HCT116 (cell line): Measurements from ENCODE around the gene OR52B6. TPM values are rescaled to one million over a fixed set of nuclear protein-coding genes. Genes with fewer than 3 reads are reported as not detected.
A peak's percentile ranks its signal among the peaks of the same experiment; 100 is the strongest.
"Not testable (repeated sequence)": the region's sequence is repeated elsewhere in the genome, so short reads cannot be mapped to it uniquely, and the experiment has no call there.

Experiments used
- ATAC-seq: fragments of 200-7000 bp; cut with Tn5 transposase; 2 replicates; pipeline ENCODE4 v1.9.1; 2020; ENCODE audit warnings: mild to moderate bottlenecking, moderate library complexity
- BruUV-seq: library from RNA; stranded (reverse); fragments of 400-500 nt; replicated peaks from 2 replicates; lab custom pipeline; 2021; lab: Mats Ljungman, UMichigan
- CTCF ChIA-PET: fragments of 300-600 bp; sonication (Branson Sonifier 250); formaldehyde crosslinking; loops from one replicate; lab custom pipeline; 2021; ENCODE audit warnings: antibody characterized with exemption; lab: Charles Lee
- POLR2A ChIA-PET: fragments of 300-600, 350-600 bp; sonication (Branson Sonifier 250); formaldehyde crosslinking; loops from one replicate; lab custom pipeline; 2021; ENCODE audit warnings: antibody characterized with exemption; lab: Charles Lee
- RAD21 ChIA-PET, 2 experiments: fragments of 300-600 bp; sonication (Branson Sonifier 250); formaldehyde crosslinking; loops; one replicate each; lab custom pipeline; 2023; ENCODE audit warnings: low total read pairs in 2 of 2; ENCODE audit not compliant: uncharacterized antibody in 2 of 2, unreplicated experiment in 2 of 2, low non-redundant PET in 1 of 2; lab: Charles Lee
- DNase-seq: peaks from one replicate; pipeline ENCODE4 v3.0.0-alpha.2; 2010; ENCODE audit warnings: low read depth, low spot score
- H2AFZ ChIP-seq: fragments of 200-600 bp; shearing (Covaris generic), sonication (generic); 2 replicates; pipeline ENCODE4 v1.6.1; 2017; ENCODE audit warnings: low read depth, mixed run types, mixed read lengths, antibody characterized with exemption, low read length; ENCODE audit not compliant: poor library complexity, severe bottlenecking
- H3K27ac ChIP-seq: 2 replicates; pipeline ENCODE4 v1.5.1; 2012; ENCODE audit warnings: low read depth, low read length
- H3K27me3 ChIP-seq: fragments of 200-600 bp; sonication (generic); 2 replicates; pipeline ENCODE4 v1.6.1; 2016; ENCODE audit warnings: mixed run types, low read length, mixed read lengths; ENCODE audit not compliant: insufficient read depth
- H3K36me3 ChIP-seq, 2 experiments: fragments of 200-500 bp in 1 of 2; fragments of 200-600 bp in 1 of 2; sonication (Bioruptor generic) in 1 of 2; sonication (generic) in 1 of 2; 2 replicates each; pipeline versions ENCODE4 v1.5.1 to v1.6.1; 2014 to 2016; ENCODE audit warnings: low read length in 2 of 2, inconsistent platforms in 1 of 2, mixed read lengths in 1 of 2, mixed run types in 1 of 2; ENCODE audit not compliant: insufficient read depth in 2 of 2, control insufficient read depth in 1 of 2
- H3K4me1 ChIP-seq, 2 experiments: fragments of 200-600 bp in 1 of 2; sonication (generic) in 1 of 2; 2 replicates each; pipeline versions ENCODE4 v1.5.1 to v1.6.1; 2012 to 2017; ENCODE audit warnings: low read length in 2 of 2, inconsistent platforms in 1 of 2, mild to moderate bottlenecking in 1 of 2, mixed read lengths in 1 of 2, mixed run types in 1 of 2, moderate library complexity in 1 of 2; ENCODE audit not compliant: insufficient read depth in 2 of 2, control insufficient read depth in 1 of 2
- H3K4me2 ChIP-seq: fragments of 200-600 bp; sonication (generic); 2 replicates; pipeline ENCODE4 v1.6.1; 2017; ENCODE audit warnings: mixed run types, low read length, mixed read lengths
- H3K4me3 ChIP-seq, 2 experiments: fragments of 200-600 bp in 1 of 2; sonication (generic) in 1 of 2; replicated peaks in 1 of 2; 2 replicates each; pipeline ENCODE4 v1.5.1; 2011 to 2016; ENCODE audit warnings: low read length in 2 of 2, control low read depth in 1 of 2, low read depth in 1 of 2, mild to moderate bottlenecking in 1 of 2, mixed read lengths in 1 of 2, mixed run types in 1 of 2
- H3K79me2 ChIP-seq: fragments of 200-600 bp; sonication (generic); 2 replicates; pipeline ENCODE4 v1.6.1; 2017; ENCODE audit warnings: mild to moderate bottlenecking, mixed run types, low read length, moderate library complexity, mixed read lengths; ENCODE audit not compliant: insufficient read depth
- H3K9ac ChIP-seq: fragments of 200-600 bp; sonication (generic); 2 replicates; pipeline ENCODE4 v1.6.1; 2016; ENCODE audit warnings: low read length, mixed read lengths
- H3K9me2 ChIP-seq: fragments of 200-600 bp; sonication (generic), shearing (Covaris generic); 2 replicates; pipeline ENCODE4 v1.6.1; 2017; ENCODE audit warnings: mixed run types, mild to moderate bottlenecking, moderate library complexity; ENCODE audit not compliant: insufficient read depth
- H3K9me3 ChIP-seq, 2 experiments: fragments of 200-500 bp in 1 of 2; fragments of 200-600 bp in 1 of 2; sonication (Bioruptor generic) in 1 of 2; sonication (generic) in 1 of 2; 2 replicates each; pipeline ENCODE4 v1.6.1; 2014 to 2017; ENCODE audit warnings: low read length in 2 of 2, mixed read lengths in 2 of 2, inconsistent platforms in 1 of 2, low read depth in 1 of 2, mild to moderate bottlenecking in 1 of 2, mixed run types in 1 of 2, moderate library complexity in 1 of 2; ENCODE audit not compliant: control insufficient read depth in 1 of 2, insufficient read depth in 1 of 2
- H4K20me1 ChIP-seq: fragments of 200-600 bp; sonication (generic), shearing (Covaris generic); 2 replicates; pipeline ENCODE4 v1.6.1; 2017; ENCODE audit warnings: mixed run types, mild to moderate bottlenecking, moderate library complexity; ENCODE audit not compliant: insufficient read depth
- ATF3 ChIP-seq: IDR thresholded peaks from 2 replicates; pipeline ENCODE4 v1.6.1; 2012
- CBX3 ChIP-seq: IDR thresholded peaks from 2 replicates; pipeline ENCODE4 v1.6.1; 2012; ENCODE audit warnings: low read depth
- CTCF ChIP-seq, 3 experiments: fragments of 200-600 bp in 1 of 3; sonication (generic) in 1 of 3; IDR thresholded peaks in 2 of 3; conservative IDR thresholded peaks in 1 of 3; 2 replicates each; pipeline ENCODE4 v1.5.1; 2012 to 2017; ENCODE audit warnings: low read depth in 2 of 3, low read length in 2 of 3, antibody characterized with exemption in 1 of 3, borderline replicate concordance in 1 of 3, control low read depth in 1 of 3, mild to moderate bottlenecking in 1 of 3, mixed read lengths in 1 of 3, mixed run types in 1 of 3, moderate library complexity in 1 of 3; ENCODE audit not compliant: insufficient read depth in 1 of 3
- EGR1 ChIP-seq: IDR thresholded peaks from 2 replicates; pipeline ENCODE4 v1.6.1; 2012; ENCODE audit warnings: low read depth
- RAD21 ChIP-seq: IDR thresholded peaks from 2 replicates; pipeline ENCODE4 v1.6.1; 2012; ENCODE audit warnings: low read depth, mild to moderate bottlenecking
- SRF ChIP-seq: IDR thresholded peaks from 2 replicates; pipeline ENCODE4 v1.6.1; 2012; ENCODE audit warnings: low read depth
- intact Hi-C: fragments of 100-400 bp; cut with micrococcal nuclease; formaldehyde crosslinking; loops from 2 replicates; pipeline ENCODE4 v1.10.0; 2022
- total RNA-seq: library from RNA; stranded (reverse); gene quantifications from one replicate; pipeline ENCODE4 v1.2.1, GENCODE V29; 2021; ENCODE audit not compliant: unreplicated experiment

OR52B6 gene
- total RNA-seq, 1 experiment from 2014 or later: not detected

- RAD21 ChIA-PET: interaction anchor here in 1 of 2 experiments (0.7 kb wide), 1 partner anchor 13 kb away, joined by 3 read pairs; no protein-coding TSS in a partner anchor
- Histone ChIP-seq H3K4me2 (peak overlapping the region; percentile 44), H3K9ac (no peak overlapping the region), H3K4me3 (no peak overlapping the region), H3K9me3 (no peaks in the 10 kb centered on the region), H3K27ac (no peak overlapping the region), H3K36me3 (no peaks in the 10 kb centered on the region), H3K4me1 (peaks cover 3 to 25% of the 10 kb centered on the region in 2 experiments; a peak in 3 of 4 replicates), H3K27me3 (no peaks in the 10 kb centered on the region), H4K20me1 (no peaks in the 10 kb centered on the region), H3K9me2 (no peaks in the 10 kb centered on the region), H2AFZ (peak overlapping the region; percentile 94), H3K79me2 (no peaks in the 10 kb centered on the region)
- DNase-seq (peak; percentile 81), ATAC-seq (peak; percentile 84)
- intact Hi-C loops: loop anchor here (1.0 to 5.0 kb wide), 2 partner anchors 112 to 208 kb away; partner anchors contain the start of gene OR52N2
- POLR2A ChIA-PET: interaction anchor here (1.4 to 1.8 kb wide), 2 partner anchors 84 to 95 kb away, joined by 3 to 5 read pairs; no protein-coding TSS in a partner anchor
- CTCF ChIA-PET: interaction anchor here (0.5 to 1.4 kb wide), 8 partner anchors 8 to 291 kb away, joined by 3 to 5 read pairs (median 3); partner anchors contain the start of gene TRIM5
- TF ChIP-seq ATF3: no peak
- peak; percentile 85 to 98 (median 95) for TF ChIP-seq CTCF (IDR thresholded peaks at IDR 0.05 in 2 of 3, conservative IDR thresholded peaks at IDR 0.05 in 1 of 3; ENCODE audit: borderline replicate concordance in 1 of 3, insufficient read depth in 1 of 3, low read depth in 2 of 3, low read length in 2 of 3)
- TF ChIP-seq RAD21: peak; percentile 66
- no peak for TF ChIP-seq SRF
- no peak for TF ChIP-seq EGR1
- peak; percentile 14; the same call in 1 of the 2 replicates for TF ChIP-seq CBX3
- no TSS peak for BruUV-seq
Measured at GRCh38 chr11:5600374-5600851, 19.7 kb downstream of the OR52B6 start.

GRCh38 chr11:5602791-5603190 lies 22.1 kb downstream of the OR52B6 start:
- H3K9me2 ChIP-seq, H3K4me1 ChIP-seq, ATAC-seq, BruUV-seq, RAD21 ChIA-PET, H3K9me3 ChIP-seq, H2AFZ ChIP-seq, H3K27ac ChIP-seq, H3K36me3 ChIP-seq, H3K4me3 ChIP-seq, H3K4me2 ChIP-seq, DNase-seq, H3K79me2 ChIP-seq, CTCF ChIA-PET, H3K9ac ChIP-seq, H4K20me1 ChIP-seq, H3K27me3 ChIP-seq: not testable (repeated sequence)
- intact Hi-C loops: loop anchor here (5.0 kb wide), 1 partner anchor 110 kb away; no protein-coding TSS in a partner anchor
- POLR2A ChIA-PET: interaction anchor here (1.2 kb wide), 1 partner anchor 98 kb away, joined by 6 read pairs; no protein-coding TSS in a partner anchor
